ENCODE measurements around the gene LSM12.
A peak's percentile ranks its signal among the peaks of the same experiment; 100 is the strongest.

LSM12 gene

GRCh38 chr17:44093231-44093900 is 26.9 kb upstream of the LSM12 start:
- Histone ChIP-seq H3K9ac (ENCODE audit: low read length) (no peak overlapping the region), H3K4me1 (ENCODE audit: control insufficient read depth, insufficient read depth, low read length) (peaks cover 27% of the 10 kb centered on the region), H3K4me3 (ENCODE audit: low read length) (no peak overlapping the region), H3K27me3 (replicated peaks; ENCODE audit: control insufficient read depth, insufficient read depth, low read length) (no peaks in the 10 kb centered on the region), H3K36me3 (ENCODE audit: control insufficient read depth, insufficient read depth, low read length, severe bottlenecking) (peaks cover 34% of the 10 kb centered on the region), H3K9me3 (ENCODE audit: control insufficient read depth, low read length) (no peaks in the 10 kb centered on the region)
- DNase-seq (ENCODE audit: low read depth): no peak

GRCh38 chr17:44092051-44092450 is 25.6 kb upstream of the LSM12 start:
- no peaks in the 10 kb centered on the region for H3K9me3 ChIP-seq (ENCODE audit: control insufficient read depth, low read length)
- peaks cover 25% of the 10 kb centered on the region for H3K4me1 ChIP-seq (ENCODE audit: control insufficient read depth, insufficient read depth, low read length)
- H3K27me3 ChIP-seq (replicated peaks; ENCODE audit: control insufficient read depth, insufficient read depth, low read length): no peaks in the 10 kb centered on the region
- DNase-seq (ENCODE audit: low read depth): no peak
- no peak overlapping the region for H3K4me3 ChIP-seq (ENCODE audit: low read length)
- H3K36me3 ChIP-seq (ENCODE audit: control insufficient read depth, insufficient read depth, low read length, severe bottlenecking): peaks cover 42% of the 10 kb centered on the region
- H3K9ac ChIP-seq (ENCODE audit: low read length): no peak overlapping the region

- H3K27me3 ChIP-seq (replicated peaks; ENCODE audit: control insufficient read depth, insufficient read depth, low read length): no peaks in the 10 kb centered on the region
- no peak overlapping the region for H3K9ac ChIP-seq (ENCODE audit: low read length)
- H3K9me3 ChIP-seq (ENCODE audit: control insufficient read depth, low read length): no peaks in the 10 kb centered on the region
- no peak for DNase-seq (ENCODE audit: low read depth)
- H3K4me1 ChIP-seq (ENCODE audit: control insufficient read depth, insufficient read depth, low read length): peaks cover 27% of the 10 kb centered on the region
- peaks cover 42% of the 10 kb centered on the region for H3K36me3 ChIP-seq (ENCODE audit: control insufficient read depth, insufficient read depth, low read length, severe bottlenecking)
- no peak overlapping the region for H3K4me3 ChIP-seq (ENCODE audit: low read length)
Observed at GRCh38 chr17:44091200-44091997, 24.9 kb upstream of the LSM12 start.

DNA sequence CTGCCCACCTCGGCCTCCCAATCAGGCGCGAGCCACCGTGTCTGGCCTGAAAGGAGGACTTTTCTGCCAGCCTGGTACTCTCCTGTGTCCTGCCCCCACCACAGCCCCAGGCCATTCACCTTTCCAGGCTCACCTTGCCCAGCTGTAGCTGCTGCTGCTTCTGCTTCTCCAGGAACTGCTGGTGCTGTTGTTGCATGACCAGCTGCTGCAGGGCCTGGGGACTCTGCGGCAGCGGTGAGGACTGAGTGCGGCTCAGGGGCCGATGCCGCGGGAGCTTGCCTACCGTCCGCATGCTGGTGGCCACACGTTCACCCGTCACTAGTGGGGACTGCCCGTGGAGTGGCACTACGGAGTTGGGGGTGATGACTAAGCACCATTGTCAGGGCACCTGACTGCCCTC is 21.8 kb upstream of the LSM12 start:
- Histone ChIP-seq H3K27me3 (replicated peaks; ENCODE audit: control insufficient read depth, insufficient read depth, low read length) (no peaks in the 10 kb centered on the region), H3K9me3 (ENCODE audit: control insufficient read depth, low read length) (no peaks in the 10 kb centered on the region), H3K9ac (ENCODE audit: low read length) (no peak overlapping the region), H3K36me3 (ENCODE audit: control insufficient read depth, insufficient read depth, low read length, severe bottlenecking) (peaks cover 57% of the 10 kb centered on the region), H3K4me3 (ENCODE audit: low read length) (no peak overlapping the region), H3K4me1 (ENCODE audit: control insufficient read depth, insufficient read depth, low read length) (peaks cover 14% of the 10 kb centered on the region)
- DNase-seq (ENCODE audit: low read depth): no peak

GRCh38 chr17:44087319-44087718 is 20.8 kb upstream of the LSM12 start:
- DNase-seq (ENCODE audit: low read depth): no peak
- Histone ChIP-seq H3K36me3 (ENCODE audit: control insufficient read depth, insufficient read depth, low read length, severe bottlenecking) (peaks cover 58% of the 10 kb centered on the region), H3K27me3 (replicated peaks; ENCODE audit: control insufficient read depth, insufficient read depth, low read length) (no peaks in the 10 kb centered on the region), H3K4me3 (ENCODE audit: low read length) (no peak overlapping the region), H3K9me3 (ENCODE audit: control insufficient read depth, low read length) (no peaks in the 10 kb centered on the region), H3K9ac (ENCODE audit: low read length) (peak overlapping the region; percentile 18), H3K4me1 (ENCODE audit: control insufficient read depth, insufficient read depth, low read length) (peaks cover 15% of the 10 kb centered on the region)

DNA sequence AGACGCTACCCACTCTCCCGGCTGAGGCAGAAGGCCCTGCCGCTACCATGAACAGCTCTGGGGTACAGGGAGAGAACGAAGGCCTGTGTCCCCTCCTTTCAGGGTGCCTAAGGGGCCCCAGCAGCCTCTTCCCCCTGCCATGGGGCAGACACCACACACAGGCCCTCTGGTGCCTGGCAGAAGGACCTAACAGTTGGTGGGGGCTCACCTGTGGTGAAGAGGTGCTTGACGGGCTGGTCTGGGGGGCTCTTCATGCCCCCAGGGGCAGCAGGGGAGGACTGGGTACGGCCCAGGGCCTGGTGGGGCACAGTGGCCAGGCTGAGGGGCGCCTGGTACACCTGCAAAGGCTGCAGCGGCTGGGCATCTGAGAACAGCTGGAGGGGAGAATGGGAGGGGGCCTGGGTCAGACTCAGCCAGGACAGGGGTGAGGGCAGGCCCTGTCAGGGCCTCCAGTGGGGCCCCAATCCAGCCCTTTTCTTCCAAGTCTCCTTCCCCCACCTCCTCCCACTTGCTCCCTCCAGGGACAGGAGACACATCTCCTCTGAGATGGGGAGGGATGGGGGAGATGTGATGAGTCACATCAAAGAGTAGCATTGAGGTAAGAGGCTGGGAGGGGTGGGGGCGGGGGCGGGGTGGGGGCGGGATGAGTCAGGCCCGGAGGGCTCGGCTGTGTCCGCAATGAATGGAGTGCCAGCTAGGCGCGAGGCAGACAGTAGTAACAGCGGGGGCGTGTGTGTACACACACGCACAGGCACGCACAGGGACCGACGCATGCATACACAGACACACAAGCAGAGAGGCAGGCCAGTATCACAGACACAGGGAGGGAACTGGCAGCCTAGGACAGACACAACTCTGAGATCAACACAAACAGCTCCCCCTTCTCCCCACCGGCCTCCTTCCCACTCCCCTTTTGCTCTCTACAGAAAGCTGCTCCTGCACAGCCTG is 20.2 kb upstream of the LSM12 start:
- Histone ChIP-seq H3K4me3 (ENCODE audit: low read length) (no peak overlapping the region), H3K9me3 (ENCODE audit: control insufficient read depth, low read length) (no peaks in the 10 kb centered on the region)
- peak; percentile 85 for DNase-seq (ENCODE audit: low read depth)

DNA sequence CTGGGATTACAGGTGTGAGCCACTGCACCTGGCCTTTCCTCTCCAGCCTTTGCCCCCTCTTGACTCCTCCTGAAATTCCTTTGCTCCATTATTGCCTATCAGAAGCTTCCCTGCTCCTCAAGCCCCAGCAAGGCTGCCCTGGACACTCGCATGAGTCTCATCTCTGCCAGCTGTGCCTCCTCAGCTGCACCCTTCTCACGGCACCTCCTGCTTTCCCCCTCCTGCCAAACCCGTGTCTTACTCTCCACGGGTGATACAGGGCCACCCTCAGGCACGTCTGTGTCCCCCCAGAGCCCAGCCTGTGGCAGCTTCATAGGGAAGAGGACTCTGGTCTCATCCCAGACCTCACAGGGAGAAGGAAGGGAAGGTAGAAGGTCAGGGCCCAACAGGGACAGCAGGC is 19.4 kb upstream of the LSM12 start:
- no peak overlapping the region for H3K4me3 ChIP-seq (ENCODE audit: low read length)
- no peak for DNase-seq (ENCODE audit: low read depth)
- H3K27me3 ChIP-seq (replicated peaks; ENCODE audit: control insufficient read depth, insufficient read depth, low read length): no peaks in the 10 kb centered on the region
- no peaks in the 10 kb centered on the region for H3K9me3 ChIP-seq (ENCODE audit: control insufficient read depth, low read length)
- peaks cover 20% of the 10 kb centered on the region for H3K4me1 ChIP-seq (ENCODE audit: control insufficient read depth, insufficient read depth, low read length)
- H3K9ac ChIP-seq (ENCODE audit: low read length): peak overlapping the region; percentile 38
- H3K36me3 ChIP-seq (ENCODE audit: control insufficient read depth, insufficient read depth, low read length, severe bottlenecking): peaks cover 53% of the 10 kb centered on the region

More for the DNA sequence above, 20.2 kb upstream of the LSM12 start:
- Histone ChIP-seq H3K4me1 (ENCODE audit: control insufficient read depth, insufficient read depth, low read length) (peaks cover 20% of the 10 kb centered on the region), H3K27me3 (replicated peaks; ENCODE audit: control insufficient read depth, insufficient read depth, low read length) (no peaks in the 10 kb centered on the region), H3K9ac (ENCODE audit: low read length) (peak overlapping the region; percentile 38), H3K36me3 (ENCODE audit: control insufficient read depth, insufficient read depth, low read length, severe bottlenecking) (peaks cover 58% of the 10 kb centered on the region)

GRCh38 chr17:44084921-44085320 is 18.4 kb upstream of the LSM12 start:
- Histone ChIP-seq H3K4me1 (ENCODE audit: control insufficient read depth, insufficient read depth, low read length) (peaks cover 20% of the 10 kb centered on the region), H3K27me3 (replicated peaks; ENCODE audit: control insufficient read depth, insufficient read depth, low read length) (no peaks in the 10 kb centered on the region), H3K4me3 (ENCODE audit: low read length) (no peak overlapping the region), H3K9me3 (ENCODE audit: control insufficient read depth, low read length) (no peaks in the 10 kb centered on the region), H3K9ac (ENCODE audit: low read length) (no peak overlapping the region), H3K36me3 (ENCODE audit: control insufficient read depth, insufficient read depth, low read length, severe bottlenecking) (peaks cover 60% of the 10 kb centered on the region)
- DNase-seq (ENCODE audit: low read depth): no peak

DNA sequence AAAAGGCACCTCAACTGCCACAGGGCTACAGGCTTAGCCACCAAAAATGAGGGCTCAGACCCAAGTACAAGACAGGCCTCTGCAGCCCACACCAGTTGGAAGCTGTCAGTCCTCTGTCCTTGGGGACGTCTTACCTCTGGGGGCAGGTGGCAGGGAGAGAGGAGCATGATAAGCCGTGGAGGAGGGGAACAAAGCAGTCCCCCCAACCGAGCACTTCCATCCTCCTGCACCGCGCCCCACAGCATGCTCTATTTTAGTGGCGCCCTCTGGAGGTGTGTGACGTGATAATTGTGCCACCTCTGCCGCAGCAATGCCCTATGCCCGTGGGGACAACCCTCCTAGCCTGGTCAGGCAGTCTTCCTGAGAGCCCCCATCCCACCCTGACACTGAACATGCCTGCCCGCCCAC is 17.7 kb upstream of the LSM12 start:
- peak; percentile 39 for DNase-seq (ENCODE audit: low read depth)
- H3K9ac ChIP-seq (ENCODE audit: low read length): no peak overlapping the region
- H3K36me3 ChIP-seq (ENCODE audit: control insufficient read depth, insufficient read depth, low read length, severe bottlenecking): peaks cover 65% of the 10 kb centered on the region

DNA sequence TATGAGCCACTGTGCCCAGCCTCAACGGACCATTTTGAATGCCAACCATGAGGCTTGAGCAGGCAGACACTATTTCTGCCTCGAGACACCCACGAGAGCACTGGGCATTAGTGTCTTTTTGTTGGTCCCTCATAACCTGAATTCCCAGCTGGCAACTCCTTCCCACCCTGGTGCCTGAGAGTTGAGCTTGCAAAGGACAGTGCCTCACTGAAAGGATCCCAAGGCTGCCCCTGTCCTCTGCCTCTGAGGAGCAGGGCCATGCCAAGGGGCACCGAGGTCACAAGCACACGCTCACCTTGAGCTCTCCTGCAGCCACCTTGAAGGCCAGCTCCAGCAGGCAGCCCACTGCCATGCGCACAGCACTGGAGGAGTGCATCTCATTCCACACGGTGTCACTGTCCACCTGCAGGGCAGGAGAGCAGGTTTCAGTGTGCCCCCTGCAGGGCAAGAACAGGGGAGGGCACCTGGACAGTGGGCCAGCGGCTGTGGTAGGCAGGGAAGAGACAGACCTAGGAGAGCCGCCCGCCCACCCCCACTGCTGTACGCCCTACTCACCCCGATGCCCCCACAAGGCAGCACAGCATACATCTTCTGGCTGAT is 16.9 kb upstream of the LSM12 start:
- Histone ChIP-seq H3K4me1 (ENCODE audit: control insufficient read depth, insufficient read depth, low read length) (peaks cover 20% of the 10 kb centered on the region), H3K9me3 (ENCODE audit: control insufficient read depth, low read length) (no peaks in the 10 kb centered on the region), H3K4me3 (ENCODE audit: low read length) (no peak overlapping the region), H3K9ac (ENCODE audit: low read length) (no peak overlapping the region), H3K27me3 (replicated peaks; ENCODE audit: control insufficient read depth, insufficient read depth, low read length) (no peaks in the 10 kb centered on the region), H3K36me3 (ENCODE audit: control insufficient read depth, insufficient read depth, low read length, severe bottlenecking) (peaks cover 66% of the 10 kb centered on the region)
- no peak for DNase-seq (ENCODE audit: low read depth)

More for the DNA sequence above, 17.7 kb upstream of the LSM12 start:
- Histone ChIP-seq H3K4me1 (ENCODE audit: control insufficient read depth, insufficient read depth, low read length) (peaks cover 20% of the 10 kb centered on the region), H3K4me3 (ENCODE audit: low read length) (no peak overlapping the region), H3K9me3 (ENCODE audit: control insufficient read depth, low read length) (no peaks in the 10 kb centered on the region), H3K27me3 (replicated peaks; ENCODE audit: control insufficient read depth, insufficient read depth, low read length) (no peaks in the 10 kb centered on the region)
